HG02759 (cell line): ENCODE measurements around the gene ERICH6B.

ENCODE experiments used
- ATAC-seq: cut with Tn5 transposase; IDR thresholded peaks from one replicate; pipeline ENCODE4 v1.9.1; 2021; ENCODE audit warnings: mild to moderate bottlenecking, moderate library complexity; ENCODE audit not compliant: unreplicated experiment

Gene ERICH6B

DNA sequence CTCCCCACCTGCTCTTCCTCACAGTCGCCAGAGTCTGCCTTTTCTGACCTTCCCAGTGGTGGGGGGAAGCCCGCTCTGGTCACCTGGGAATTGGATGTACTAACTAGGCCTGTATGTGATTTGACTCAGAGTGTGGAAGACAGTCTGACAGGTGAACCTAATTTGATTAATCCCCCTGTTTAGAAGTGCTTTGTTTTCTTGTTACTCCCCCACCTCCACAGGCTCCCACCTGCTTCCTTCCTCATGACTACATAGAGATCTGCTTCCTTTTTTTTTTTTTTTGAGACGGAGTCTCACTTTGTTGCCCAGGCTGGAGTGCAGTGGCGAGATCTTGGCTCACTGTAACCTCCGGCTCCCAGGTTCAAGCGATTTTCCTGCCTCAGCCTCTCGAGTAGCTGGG lies 106.8 kb downstream of the ERICH6B start:
- no peak for ATAC-seq

DNA sequence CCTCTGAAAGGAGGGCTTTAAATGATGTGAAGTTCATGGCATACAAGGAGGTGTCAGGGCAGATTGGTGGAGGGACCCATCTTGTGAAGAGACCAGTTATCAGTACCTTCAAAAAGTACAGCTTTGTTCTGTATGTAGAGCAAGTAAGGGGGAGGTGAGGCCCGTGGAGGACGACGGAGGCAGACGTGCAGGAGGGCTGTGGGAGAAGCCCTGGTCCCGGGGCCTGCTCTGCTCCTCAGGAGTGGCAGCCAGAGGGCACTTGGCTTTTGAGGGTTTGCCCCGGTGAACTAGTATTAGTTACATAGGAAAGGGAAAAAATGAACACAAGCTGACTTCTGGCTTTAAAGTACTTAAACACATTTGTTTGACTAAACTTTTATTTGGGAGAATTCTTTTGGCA lies 108.7 kb downstream of the ERICH6B start:
- no peak for ATAC-seq

DNA sequence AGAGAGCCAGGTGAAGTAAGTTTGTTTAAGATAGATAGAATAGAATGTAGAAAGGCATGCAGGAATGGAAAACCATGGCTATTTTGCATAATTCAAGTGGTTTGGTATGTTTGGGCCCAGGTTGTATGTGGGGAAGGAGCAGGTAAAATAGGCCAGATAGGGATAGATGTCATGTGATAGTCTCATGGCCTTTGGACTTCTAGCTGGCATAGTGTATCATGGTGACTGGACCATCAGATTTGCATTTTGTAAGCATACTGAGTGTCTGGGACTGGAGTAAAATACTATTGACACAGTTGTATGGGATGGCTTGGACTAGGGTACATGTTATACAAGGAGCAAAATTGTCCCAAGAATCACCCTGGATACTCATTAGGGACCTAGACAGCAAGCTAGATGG lies 111.9 kb downstream of the ERICH6B start:
- ATAC-seq = no peak

DNA sequence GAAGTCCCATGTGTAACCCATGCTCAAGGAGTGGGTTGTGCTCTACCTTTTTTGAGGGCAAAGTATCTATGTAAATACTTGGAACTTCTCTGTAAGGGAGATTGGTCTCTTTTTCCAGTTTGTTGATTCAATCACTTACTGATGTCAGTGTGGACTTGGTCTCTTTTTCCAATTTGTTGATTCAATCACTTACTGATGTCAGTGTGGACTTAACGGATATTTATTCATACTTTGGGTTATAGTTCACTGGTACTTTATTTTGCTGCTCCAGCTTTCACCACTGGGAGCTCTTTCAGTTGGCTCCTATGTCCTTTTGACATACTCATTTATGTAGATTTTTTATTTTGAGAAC lies 114.4 kb downstream of the ERICH6B start:
- ATAC-seq = no peak

DNA sequence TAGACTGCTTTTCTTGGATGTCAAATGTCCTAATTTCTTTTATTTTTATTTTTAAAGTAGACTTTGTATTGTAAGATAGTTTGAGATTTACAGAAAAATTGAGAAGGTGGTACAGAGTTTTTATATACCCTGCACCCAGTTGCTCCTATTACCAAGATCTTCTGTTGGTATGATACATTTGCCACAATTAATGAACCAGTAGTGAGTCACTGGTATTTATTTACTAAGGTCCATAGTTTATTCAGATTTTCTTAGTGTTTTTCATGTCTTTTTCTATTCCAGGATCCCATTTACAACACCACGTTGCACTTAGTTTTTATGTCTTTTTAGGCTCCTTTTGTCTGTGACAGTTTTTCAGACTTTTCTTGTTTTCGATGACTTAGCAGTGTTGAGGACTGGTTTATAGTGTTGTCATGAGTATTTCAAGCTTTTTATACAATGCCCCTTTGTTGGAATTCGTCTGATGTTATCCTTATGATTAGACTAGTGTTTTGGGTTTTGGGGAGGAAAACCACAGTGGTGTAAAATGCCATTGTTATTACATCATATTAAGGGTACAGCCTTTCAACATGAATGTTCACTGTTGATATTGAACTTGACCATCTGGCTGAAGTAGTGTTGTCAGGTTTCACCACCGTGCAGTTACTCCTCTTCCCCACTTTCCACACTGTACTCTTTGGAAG lies 114.9 kb downstream of the ERICH6B start:
- ATAC-seq = no peak

DNA sequence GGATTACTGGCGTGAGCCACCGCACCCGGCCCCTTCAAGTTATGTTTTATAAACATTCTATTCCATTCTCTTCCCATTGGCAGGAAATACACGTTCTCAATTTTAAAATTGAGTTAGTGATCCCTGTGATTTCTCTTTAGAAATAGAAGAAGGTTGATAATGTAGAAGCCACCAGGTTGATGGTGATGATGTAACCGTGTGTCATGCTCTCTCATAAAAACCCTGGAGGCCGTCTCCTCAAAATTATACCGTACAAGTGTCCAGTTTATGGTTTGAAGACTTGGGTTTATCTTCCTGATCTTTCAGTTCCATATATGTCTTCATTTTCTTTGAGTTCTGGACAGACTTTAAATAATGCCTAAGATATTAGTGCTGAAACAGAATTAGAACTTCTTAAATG lies 118.6 kb downstream of the ERICH6B start:
- ATAC-seq = no peak

DNA sequence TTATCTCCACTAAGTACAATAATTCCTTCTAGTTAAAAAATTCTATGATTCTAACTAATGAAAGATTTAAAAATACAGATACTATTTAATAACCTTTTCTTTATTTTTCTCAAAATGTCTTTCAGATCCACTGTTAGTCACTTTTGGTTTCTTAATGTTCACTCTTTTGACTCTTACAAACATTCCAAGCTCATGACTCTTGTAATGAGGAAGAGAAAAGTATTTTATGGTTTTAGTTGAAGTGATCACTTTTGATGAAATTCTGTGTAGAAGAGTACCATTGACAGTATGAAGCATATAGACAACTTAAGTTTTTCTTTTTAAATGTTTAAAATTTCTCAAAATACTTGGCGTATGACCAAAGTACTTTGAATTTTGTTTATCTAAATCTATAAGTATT lies 123.0 kb downstream of the ERICH6B start:
- ATAC-seq = no peak
